Endothelial cell (in vitro differentiated cells): Measurements from ENCODE around the gene ANKRD12. TPM values are rescaled to one million over a fixed set of nuclear protein-coding genes. Genes with fewer than 3 reads are reported as not detected.

ENCODE experiments used
- DNase-seq: peaks from one replicate; pipeline ENCODE4 v3.0.0; 2021; ENCODE audit warnings: low spot score
- H3K27ac Mint-ChIP-seq: one replicate; pipeline ENCODE4 v1.8.0; 2021; ENCODE audit warnings: mixed read lengths, inconsistent platforms; ENCODE audit not compliant: unreplicated experiment
- H3K27me3 Mint-ChIP-seq: one replicate; pipeline ENCODE4 v1.8.0; 2021; ENCODE audit warnings: mild to moderate bottlenecking, moderate library complexity, mixed read lengths, inconsistent platforms; ENCODE audit not compliant: unreplicated experiment
- H3K36me3 Mint-ChIP-seq: one replicate; pipeline ENCODE4 v1.8.0; 2021; ENCODE audit warnings: mild to moderate bottlenecking, low read depth, mixed read lengths, inconsistent platforms; ENCODE audit not compliant: unreplicated experiment
- H3K4me1 Mint-ChIP-seq: one replicate; pipeline ENCODE4 v1.8.0; 2021; ENCODE audit warnings: mild to moderate bottlenecking, mixed read lengths, inconsistent platforms; ENCODE audit not compliant: unreplicated experiment
- H3K4me3 Mint-ChIP-seq: one replicate; pipeline ENCODE4 v1.8.0; 2021; ENCODE audit warnings: mild to moderate bottlenecking, mixed read lengths, inconsistent platforms; ENCODE audit not compliant: unreplicated experiment
- H3K9me3 Mint-ChIP-seq: one replicate; pipeline ENCODE4 v1.8.0; 2021; ENCODE audit warnings: mixed read lengths, inconsistent platforms; ENCODE audit not compliant: unreplicated experiment
- total RNA-seq: library from RNA; stranded (reverse); fragmentation: NEBNext Ultra II Directional; extraction: Animal tissue kit (Norgen Biotek cat#: 25700); gene quantifications from one replicate; pipeline ENCODE4 v1.2.1, GENCODE V29; 2021; ENCODE audit not compliant: unreplicated experiment
- TF ChIP-seq, protein P1 (sequence below): fragments of 200-600 bp; sonication (generic); IDR thresholded peaks from one replicate; pipeline ENCODE4 v1.5.0; 2021; ENCODE audit warnings: antibody characterized with exemption; ENCODE audit not compliant: unreplicated experiment

The ANKRD12 gene
- total RNA-seq, 1 donor from 2014 or later: 32.9 TPM

GRCh38 chr18:9178557-9178956, 42.0 kb downstream of the ANKRD12 start:
- no peak overlapping the region for H3K4me3 Mint-ChIP-seq
- H3K36me3 Mint-ChIP-seq: no peaks in the 10 kb centered on the region
- H3K27ac Mint-ChIP-seq: no peak overlapping the region
- no peak for DNase-seq
- TF ChIP-seq, protein P1, sequence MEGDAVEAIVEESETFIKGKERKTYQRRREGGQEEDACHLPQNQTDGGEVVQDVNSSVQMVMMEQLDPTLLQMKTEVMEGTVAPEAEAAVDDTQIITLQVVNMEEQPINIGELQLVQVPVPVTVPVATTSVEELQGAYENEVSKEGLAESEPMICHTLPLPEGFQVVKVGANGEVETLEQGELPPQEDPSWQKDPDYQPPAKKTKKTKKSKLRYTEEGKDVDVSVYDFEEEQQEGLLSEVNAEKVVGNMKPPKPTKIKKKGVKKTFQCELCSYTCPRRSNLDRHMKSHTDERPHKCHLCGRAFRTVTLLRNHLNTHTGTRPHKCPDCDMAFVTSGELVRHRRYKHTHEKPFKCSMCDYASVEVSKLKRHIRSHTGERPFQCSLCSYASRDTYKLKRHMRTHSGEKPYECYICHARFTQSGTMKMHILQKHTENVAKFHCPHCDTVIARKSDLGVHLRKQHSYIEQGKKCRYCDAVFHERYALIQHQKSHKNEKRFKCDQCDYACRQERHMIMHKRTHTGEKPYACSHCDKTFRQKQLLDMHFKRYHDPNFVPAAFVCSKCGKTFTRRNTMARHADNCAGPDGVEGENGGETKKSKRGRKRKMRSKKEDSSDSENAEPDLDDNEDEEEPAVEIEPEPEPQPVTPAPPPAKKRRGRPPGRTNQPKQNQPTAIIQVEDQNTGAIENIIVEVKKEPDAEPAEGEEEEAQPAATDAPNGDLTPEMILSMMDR: no peak
- peaks cover 3% of the 10 kb centered on the region for H3K4me1 Mint-ChIP-seq
- no peaks in the 10 kb centered on the region for H3K27me3 Mint-ChIP-seq
- no peaks in the 10 kb centered on the region for H3K9me3 Mint-ChIP-seq

GRCh38 chr18:9181275-9181674, 44.7 kb downstream of the ANKRD12 start:
- H3K4me1 Mint-ChIP-seq: peaks cover 14% of the 10 kb centered on the region
- DNase-seq: no peak
- H3K36me3 Mint-ChIP-seq: no peaks in the 10 kb centered on the region
- no peak overlapping the region for H3K4me3 Mint-ChIP-seq
- no peaks in the 10 kb centered on the region for H3K9me3 Mint-ChIP-seq
- peaks cover 3% of the 10 kb centered on the region for H3K27me3 Mint-ChIP-seq
- H3K27ac Mint-ChIP-seq: no peak overlapping the region
- TF ChIP-seq, protein P1: no peak

DNA sequence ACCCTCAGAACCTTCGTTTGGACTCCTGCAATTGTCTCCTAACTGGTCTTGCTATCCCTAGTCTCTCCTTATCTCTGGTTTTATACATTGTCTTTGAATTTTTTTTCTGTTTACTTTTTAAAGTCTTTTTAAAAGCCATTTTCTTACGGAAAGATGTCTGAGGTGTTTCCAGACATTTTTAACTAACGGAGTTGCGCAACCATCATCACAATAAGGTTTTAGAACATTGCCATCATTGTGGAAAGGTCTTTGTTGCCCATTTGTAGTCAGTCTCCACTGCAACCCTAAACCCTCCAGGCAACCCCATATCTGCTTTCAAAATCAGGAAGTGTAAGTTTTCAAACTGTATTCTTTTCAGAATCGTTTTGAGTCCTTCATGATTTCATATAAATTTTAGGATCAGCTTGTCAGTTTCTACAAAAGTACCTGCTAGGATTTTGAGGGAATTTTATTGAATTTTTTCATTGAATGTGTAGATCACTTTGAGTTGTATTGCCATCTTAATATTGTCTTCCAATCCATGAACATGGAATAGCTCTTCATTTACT, 46.3 kb downstream of the ANKRD12 start:
- no peak overlapping the region for H3K27ac Mint-ChIP-seq
- peaks cover 3% of the 10 kb centered on the region for H3K27me3 Mint-ChIP-seq
- no peaks in the 10 kb centered on the region for H3K36me3 Mint-ChIP-seq
- peaks cover 16% of the 10 kb centered on the region for H3K4me1 Mint-ChIP-seq
- no peak for DNase-seq
- no peaks in the 10 kb centered on the region for H3K9me3 Mint-ChIP-seq
- TF ChIP-seq, protein P1: no peak
- no peak overlapping the region for H3K4me3 Mint-ChIP-seq

DNA sequence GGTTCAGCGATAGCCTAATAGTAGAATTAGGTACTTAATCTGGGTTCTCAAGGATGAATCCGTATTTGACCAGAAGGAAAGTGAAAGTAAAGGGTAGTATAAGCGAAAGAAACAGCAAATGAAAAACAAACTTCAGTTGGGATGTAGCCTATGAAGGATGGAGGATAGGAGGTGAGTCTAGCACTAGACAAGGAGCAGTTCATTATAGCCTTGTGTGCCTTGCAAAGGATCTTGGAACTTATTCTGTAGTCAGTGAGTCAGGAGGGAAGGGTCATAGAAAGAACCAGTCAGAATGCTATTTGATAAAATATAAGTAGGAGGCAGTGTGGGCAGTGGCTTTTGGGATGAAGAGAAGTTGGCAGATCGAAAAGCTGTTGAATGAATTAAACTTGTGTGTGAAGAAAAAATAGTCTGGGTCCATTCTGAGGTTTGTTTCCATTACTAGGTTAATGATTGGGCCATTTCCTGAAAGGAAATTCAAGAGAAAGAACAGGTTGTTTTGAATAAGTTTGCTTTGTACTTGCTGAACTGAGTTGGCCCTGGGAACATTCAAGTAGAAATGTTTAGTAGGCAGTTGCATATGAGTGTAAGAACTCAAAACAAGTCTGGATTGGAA, 48.5 kb downstream of the ANKRD12 start:
- no peak for DNase-seq
- Mint-ChIP-seq H3K36me3 (no peaks in the 10 kb centered on the region), H3K4me1 (peaks cover 16% of the 10 kb centered on the region), H3K27ac (peak overlapping the region; percentile 16), H3K27me3 (peaks cover 3% of the 10 kb centered on the region), H3K4me3 (peak overlapping the region; percentile 1), H3K9me3 (no peaks in the 10 kb centered on the region)
- TF ChIP-seq, protein P1: no peak
